PC-9 (cell line): ENCODE data around the gene LMAN2. TPM values are rescaled to one million over a fixed set of nuclear protein-coding genes. Genes with fewer than 3 reads are reported as not detected.

Experiments
- BruUV-seq: library from RNA; stranded (reverse); fragments of 400-500 nt; replicated peaks from 2 replicates; lab custom pipeline; 2021; lab: Mats Ljungman, UMichigan
- CTCF ChIA-PET: fragments of 300-600 bp; sonication (Branson Sonifier 250); formaldehyde crosslinking; loops from one replicate; lab custom pipeline; 2022; ENCODE audit warnings: antibody characterized with exemption; lab: Charles Lee
- POLR2A ChIA-PET: fragments of 300-600 bp; sonication (Branson Sonifier 250); formaldehyde crosslinking; loops from one replicate; lab custom pipeline; 2022; ENCODE audit warnings: antibody characterized with exemption; ENCODE audit not compliant: unreplicated experiment; lab: Charles Lee
- DNase-seq, 2 experiments: peaks; one replicate each; pipeline versions ENCODE4 v3.0.0 to v3.0.0-alpha.2; 2015 to 2022; ENCODE audit warnings: mixed read lengths in 1 of 2
- H2AFZ ChIP-seq: fragments of 200-600 bp; sonication (generic); 2 replicates; pipeline ENCODE4 v1.8.1; 2017; ENCODE audit warnings: antibody characterized with exemption
- H3F3A ChIP-seq: fragments of 200-600 bp; sonication (generic); 2 replicates; pipeline ENCODE4 v1.8.1; 2017; ENCODE audit warnings: antibody characterized with exemption, mild to moderate bottlenecking, low read depth; ENCODE audit not compliant: insufficient read depth
- H3K27ac ChIP-seq: fragments of 200-600 bp; sonication (generic); 2 replicates; pipeline ENCODE4 v1.6.1; 2016; ENCODE audit warnings: mixed run types
- H3K27me3 ChIP-seq: fragments of 200-600 bp; sonication (generic); 2 replicates; pipeline ENCODE4 v1.6.1; 2016; ENCODE audit warnings: low read depth, mixed run types; ENCODE audit not compliant: insufficient read depth
- H3K36me3 ChIP-seq: fragments of 200-600 bp; sonication (generic); 2 replicates; pipeline ENCODE4 v1.6.1; 2016; ENCODE audit warnings: low read depth, mixed run types
- H3K4me1 ChIP-seq: fragments of 200-600 bp; sonication (generic); replicated peaks from 2 replicates; pipeline ENCODE4 v1.6.1; 2016; ENCODE audit warnings: mixed run types; ENCODE audit not compliant: insufficient read depth
- H3K4me2 ChIP-seq: fragments of 200-600 bp; sonication (generic); 2 replicates; pipeline ENCODE4 v1.6.1; 2017; ENCODE audit warnings: mixed run types
- H3K4me3 ChIP-seq: fragments of 200-600 bp; sonication (generic); 2 replicates; pipeline ENCODE4 v1.6.1; 2016; ENCODE audit warnings: mixed run types
- H3K79me2 ChIP-seq: fragments of 200-600 bp; sonication (generic); 2 replicates; pipeline ENCODE4 v1.6.1; 2017; ENCODE audit warnings: low read depth, mixed run types
- H3K9me2 ChIP-seq: fragments of 200-600 bp; sonication (generic); 2 replicates; pipeline ENCODE4 v1.8.1; 2017; ENCODE audit warnings: mild to moderate bottlenecking; ENCODE audit not compliant: insufficient read depth
- H3K9me3 ChIP-seq: fragments of 200-600 bp; sonication (generic); 2 replicates; pipeline ENCODE4 v1.8.1; 2016; ENCODE audit warnings: low read depth; ENCODE audit not compliant: insufficient read depth
- H4K20me1 ChIP-seq: fragments of 200-600 bp; sonication (generic); 2 replicates; pipeline ENCODE4 v1.8.1; 2017; ENCODE audit not compliant: insufficient read depth
- CTCF ChIP-seq: fragments of 200-600 bp; sonication (generic); conservative IDR thresholded peaks from 2 replicates; pipeline ENCODE4 v1.6.1; 2017; ENCODE audit warnings: mixed run types, antibody characterized with exemption, mild to moderate bottlenecking, moderate library complexity
- EZH2 ChIP-seq: fragments of 200-600 bp; sonication (generic); IDR thresholded peaks from 2 replicates; pipeline ENCODE4 v1.8.0; 2017; ENCODE audit warnings: antibody characterized with exemption, low read depth
- intact Hi-C: fragments of 100-400 bp; cut with micrococcal nuclease; formaldehyde crosslinking; loops from one replicate; pipeline ENCODE4 v1.10.0; 2022; ENCODE audit not compliant: unreplicated experiment
- total RNA-seq: library from RNA; stranded (reverse); gene quantifications from 2 replicates; pipeline ENCODE4 v1.2.3, GENCODE V29; 2021

Gene LMAN2
- total RNA-seq, 1 experiment from 2014 or later, result 153 TPM

- ChIA-PET CTCF (interaction anchor here (0.9 to 1.9 kb wide), 3 partner anchors 13 to 83 kb away, joined by 3 to 9 read pairs (median 6); no protein-coding TSS in a partner anchor), POLR2A (interaction anchor here (0.5 kb wide), 1 partner anchor 107 kb away, joined by 5 read pairs; no protein-coding TSS in a partner anchor)
- intact Hi-C loops, result no loop called here
Observed at GRCh38 chr5:177372034-177372896, 20.8 kb upstream of the LMAN2 start.

GRCh38 chr5:177371120-177372033 is 19.9 kb upstream of the LMAN2 start:
- H2AFZ ChIP-seq, result peak overlapping the region; percentile 85
- ChIA-PET POLR2A (interaction anchor here (0.5 to 1.1 kb wide), 8 partner anchors 18 to 706 kb away, joined by 3 to 16 read pairs (median 6); no protein-coding TSS in a partner anchor), CTCF (interaction anchor here (0.6 to 2.0 kb wide), 16 partner anchors 8 to 809 kb away, joined by 3 to 42 read pairs (median 6); partner anchors contain the start of genes GRK6 and LMAN2)
- H3K4me3 ChIP-seq, result peak overlapping the region; percentile 54; the same call in 1 of the 2 replicates
- intact Hi-C loops, result no loop called here
- no peaks in the 10 kb centered on the region for H3K9me3 ChIP-seq
- H4K20me1 ChIP-seq, result no peaks in the 10 kb centered on the region
- peaks cover 11% of the 10 kb centered on the region for H3K4me1 ChIP-seq
- no peak overlapping the region for H3K27ac ChIP-seq
- no peaks in the 10 kb centered on the region for H3K79me2 ChIP-seq
- H3K4me2 ChIP-seq, result peak overlapping the region; percentile 94
- no peak for DNase-seq
- no TSS peak for BruUV-seq
- no peaks in the 10 kb centered on the region for H3K9me2 ChIP-seq
- TF ChIP-seq CTCF, result no peak
- no peak for TF ChIP-seq EZH2
- H3K36me3 ChIP-seq, result no peaks in the 10 kb centered on the region
- peaks cover 10% of the 10 kb centered on the region; the same call in 1 of the 2 replicates for H3F3A ChIP-seq
- no peaks in the 10 kb centered on the region for H3K27me3 ChIP-seq

More at GRCh38 chr5:177372034-177372896, 20.8 kb upstream of the LMAN2 start:
- no TSS peak for BruUV-seq
- H3K9me3 ChIP-seq, result no peaks in the 10 kb centered on the region
- H3K9me2 ChIP-seq, result no peaks in the 10 kb centered on the region
- no peaks in the 10 kb centered on the region for H4K20me1 ChIP-seq
- TF ChIP-seq CTCF, result no peak
- TF ChIP-seq EZH2, result no peak
- H3K79me2 ChIP-seq, result no peaks in the 10 kb centered on the region
- no peak overlapping the region for H3K4me2 ChIP-seq
- H3K4me3 ChIP-seq, result no peak overlapping the region
- H2AFZ ChIP-seq, result no peak overlapping the region
- H3K27ac ChIP-seq, result no peak overlapping the region
- H3K4me1 ChIP-seq, result peaks cover 11% of the 10 kb centered on the region
- H3F3A ChIP-seq, result peaks cover 10% of the 10 kb centered on the region; the same call in 1 of the 2 replicates
- H3K27me3 ChIP-seq, result no peaks in the 10 kb centered on the region
- DNase-seq, result no peak
- H3K36me3 ChIP-seq, result no peaks in the 10 kb centered on the region
